NCI-H1436 treated with DMSO at 0.1 percent for 48 hours (cell line): ENCODE measurements around the gene ST6GALNAC3.

Experiments
- DNase-seq: peaks from one replicate; lab custom pipeline; 2025; lab: John Stamatoyannopoulos, UW

Gene ST6GALNAC3

GRCh38 chr1:76287917-76288316 is 213.4 kb downstream of the ST6GALNAC3 start:
- DNase-seq, result no peak

DNA sequence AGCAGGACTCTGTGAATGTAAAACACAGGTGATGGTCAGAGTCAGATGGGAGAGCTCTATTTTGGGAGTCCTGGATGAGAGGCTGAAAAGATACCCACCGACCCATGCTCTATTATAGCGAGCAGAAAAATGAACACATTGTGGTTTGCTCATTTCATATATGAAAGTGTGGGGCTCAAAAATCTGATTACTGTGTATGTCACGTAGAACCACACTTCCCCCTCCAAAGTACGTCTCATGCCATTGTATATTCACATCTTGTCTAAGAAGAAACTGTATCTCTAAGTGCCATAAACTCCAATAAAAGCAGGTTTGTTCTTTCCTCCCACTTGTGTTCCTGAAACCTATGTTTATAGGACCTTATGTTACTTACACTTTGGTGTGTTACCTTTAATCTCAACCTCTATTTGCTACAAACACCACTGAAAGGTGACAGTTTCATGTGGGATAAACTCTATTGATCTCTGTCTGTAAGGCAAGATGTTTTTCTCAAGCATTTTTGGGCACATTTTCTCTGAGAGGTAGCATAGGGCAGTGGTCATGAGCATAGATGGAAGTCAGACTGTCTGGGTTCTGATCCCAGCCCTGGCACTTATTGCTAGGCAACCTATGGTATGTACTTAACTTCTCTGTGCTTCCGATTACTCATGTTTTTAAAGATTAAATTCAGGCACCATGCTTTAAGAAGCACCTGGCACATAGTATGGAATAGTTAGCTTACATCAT is 214.4 kb downstream of the ST6GALNAC3 start:
- no peak for DNase-seq

DNA sequence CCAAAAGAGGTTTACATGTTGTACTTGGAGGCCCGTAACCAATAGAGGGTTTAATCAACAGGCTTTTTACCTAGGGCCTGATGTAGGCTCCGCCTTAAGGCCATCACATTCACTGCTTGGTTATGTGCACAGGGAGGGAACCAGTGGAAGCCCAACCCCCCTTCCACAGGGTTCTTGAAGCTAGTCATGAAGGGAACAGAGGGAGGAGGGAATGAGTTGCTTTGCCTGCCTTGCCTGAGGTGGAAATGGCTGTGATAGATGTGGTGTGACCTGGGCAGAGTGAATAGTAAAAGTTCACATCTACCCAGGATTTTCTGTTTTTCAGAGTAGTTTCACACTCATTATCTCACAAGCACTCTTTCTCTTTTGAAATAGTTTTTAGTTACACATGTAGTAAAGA is 215.1 kb downstream of the ST6GALNAC3 start:
- no peak for DNase-seq

- DNase-seq, result no peak
Observed at GRCh38 chr1:76290271-76290670, 215.7 kb downstream of the ST6GALNAC3 start.

DNA sequence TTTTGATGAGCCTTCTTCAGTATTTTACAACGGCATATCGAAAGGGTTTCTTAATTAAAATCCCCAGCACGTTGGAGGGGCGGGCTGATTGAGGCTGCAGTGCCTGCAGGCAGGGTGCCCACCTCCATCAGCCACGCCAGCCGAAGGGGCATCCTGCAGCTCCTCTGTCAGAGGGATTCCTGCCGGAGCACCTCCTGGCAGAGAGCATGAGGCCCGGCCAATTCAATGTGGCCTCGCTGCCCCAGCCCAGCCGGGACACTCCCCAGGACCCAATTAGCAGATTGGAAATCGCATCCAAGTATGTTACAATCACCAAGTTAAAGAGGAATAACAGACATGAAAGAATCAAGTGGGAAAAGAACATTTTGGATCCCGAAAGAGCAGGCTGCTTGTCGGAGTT is 216.6 kb downstream of the ST6GALNAC3 start:
- no peak for DNase-seq

DNA sequence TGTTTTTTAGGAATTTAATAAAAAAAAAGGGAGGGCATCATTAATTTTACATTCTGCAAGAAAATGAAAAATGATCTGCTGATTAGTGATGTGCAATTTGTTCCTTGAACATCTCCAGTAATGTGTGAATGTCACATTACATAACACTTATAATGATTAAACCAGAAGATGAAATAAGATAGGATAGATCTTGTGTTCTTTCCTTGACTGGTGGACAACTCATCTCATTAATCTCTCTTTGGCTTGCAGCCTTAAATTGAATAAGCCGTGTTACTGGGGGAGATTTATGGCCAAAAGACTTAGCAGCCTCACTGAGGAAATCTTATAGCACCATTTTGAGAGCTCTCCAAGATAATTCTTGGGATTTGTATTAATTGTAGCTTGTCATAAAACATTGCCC is 217.2 kb downstream of the ST6GALNAC3 start:
- DNase-seq, result no peak

- DNase-seq, result no peak
Observed at GRCh38 chr1:76292418-76293184, 218.1 kb downstream of the ST6GALNAC3 start.

DNA sequence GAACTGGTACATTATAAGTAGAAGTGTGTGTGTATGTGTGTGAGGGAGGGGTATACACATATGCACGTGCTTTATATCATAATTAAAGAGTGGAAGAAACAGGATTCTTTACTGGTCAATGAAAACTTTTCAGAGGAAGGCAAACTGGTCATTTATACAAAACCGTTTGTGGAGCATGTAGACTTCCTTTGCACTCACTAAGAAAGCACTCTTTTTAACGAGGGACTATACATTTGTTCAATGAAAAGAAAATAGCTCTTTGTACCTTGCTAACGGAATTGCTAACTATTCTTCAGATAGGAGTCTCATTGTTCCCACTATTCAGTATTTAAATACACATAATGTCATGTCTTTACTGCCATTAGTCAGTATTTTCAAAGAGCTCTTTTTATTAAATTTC is 219.3 kb downstream of the ST6GALNAC3 start:
- DNase-seq, result no peak

GRCh38 chr1:76294482-76295194 is 220.1 kb downstream of the ST6GALNAC3 start:
- no peak for DNase-seq

GRCh38 chr1:76298399-76298798 is 223.9 kb downstream of the ST6GALNAC3 start:
- no peak for DNase-seq

DNA sequence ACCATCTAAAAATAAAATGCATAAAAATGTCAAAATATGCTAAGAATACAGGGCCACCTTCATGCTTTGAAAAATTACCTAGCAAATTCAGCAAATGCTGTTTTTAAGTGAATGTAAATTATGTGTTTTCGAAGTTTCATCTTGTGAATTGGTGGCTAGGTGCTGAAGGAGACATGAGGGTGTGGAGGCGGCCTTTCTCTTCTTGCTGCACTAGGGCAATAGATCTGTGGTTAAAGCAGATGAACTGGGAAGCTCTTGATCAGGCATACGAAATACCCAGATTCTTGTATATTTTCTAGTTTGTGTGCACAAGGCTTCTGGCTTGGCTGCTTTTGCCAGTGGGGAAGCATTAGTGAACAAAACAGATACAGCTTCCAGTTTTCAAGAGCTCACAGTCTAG is 224.5 kb downstream of the ST6GALNAC3 start:
- no peak for DNase-seq

- no peak for DNase-seq
Observed at GRCh38 chr1:76300556-76300955, 226.0 kb downstream of the ST6GALNAC3 start.

DNA sequence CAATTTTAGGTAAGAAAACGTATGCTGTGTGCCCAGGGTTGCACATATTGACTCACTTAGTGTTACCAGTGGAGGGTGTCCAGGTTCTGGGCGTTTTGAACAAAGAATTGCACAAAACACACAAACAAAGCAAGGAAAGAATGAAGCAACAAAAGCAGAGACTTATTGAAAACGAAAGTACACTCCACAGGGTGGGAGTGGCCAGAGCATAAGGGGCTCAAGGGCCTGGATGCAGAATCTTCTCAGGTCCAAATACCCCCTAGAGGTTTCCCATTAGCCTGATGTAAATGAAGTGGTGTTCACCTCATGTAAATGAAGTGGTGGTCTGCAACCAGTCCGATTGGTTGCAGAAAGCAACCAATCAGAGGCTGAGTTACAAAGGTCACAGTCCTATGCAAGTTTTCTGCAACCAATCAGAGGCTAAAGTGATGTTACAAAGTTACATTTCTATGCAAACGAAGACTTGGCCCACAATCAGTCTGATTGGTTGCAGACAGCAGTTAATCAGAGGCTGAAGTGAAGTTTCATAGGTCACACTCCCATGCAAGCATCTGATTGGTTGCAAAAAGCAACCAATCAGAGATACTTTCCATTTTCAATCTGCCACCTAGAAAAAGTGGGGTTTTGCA is 228.3 kb downstream of the ST6GALNAC3 start:
- peak; percentile 94 for DNase-seq

DNA sequence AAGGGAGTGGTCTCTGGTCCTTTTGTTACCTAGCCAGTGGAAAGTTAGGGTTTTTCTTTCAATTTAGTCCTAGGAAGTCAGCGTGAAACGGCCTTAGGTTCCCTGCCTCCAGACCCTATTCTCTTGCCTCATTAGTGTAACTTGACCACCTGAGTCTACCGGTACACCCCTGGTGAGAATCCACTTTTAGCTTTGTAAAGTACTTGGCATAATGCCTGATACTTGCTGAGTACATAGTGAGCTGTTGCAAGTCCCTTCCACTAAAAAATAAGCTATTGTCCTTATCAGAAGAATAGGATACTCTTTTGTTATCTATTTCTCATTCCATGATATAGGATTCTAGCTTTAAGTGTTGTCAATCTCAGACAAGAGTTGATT is 228.8 kb downstream of the ST6GALNAC3 start:
- DNase-seq, result peak; percentile 79

GRCh38 chr1:76313304-76313703 is 238.8 kb downstream of the ST6GALNAC3 start:
- no peak for DNase-seq

GRCh38 chr1:76314730-76315129 is 240.2 kb downstream of the ST6GALNAC3 start:
- DNase-seq, result no peak

GRCh38 chr1:76317299-76317900 is 242.9 kb downstream of the ST6GALNAC3 start:
- no peak for DNase-seq

DNA sequence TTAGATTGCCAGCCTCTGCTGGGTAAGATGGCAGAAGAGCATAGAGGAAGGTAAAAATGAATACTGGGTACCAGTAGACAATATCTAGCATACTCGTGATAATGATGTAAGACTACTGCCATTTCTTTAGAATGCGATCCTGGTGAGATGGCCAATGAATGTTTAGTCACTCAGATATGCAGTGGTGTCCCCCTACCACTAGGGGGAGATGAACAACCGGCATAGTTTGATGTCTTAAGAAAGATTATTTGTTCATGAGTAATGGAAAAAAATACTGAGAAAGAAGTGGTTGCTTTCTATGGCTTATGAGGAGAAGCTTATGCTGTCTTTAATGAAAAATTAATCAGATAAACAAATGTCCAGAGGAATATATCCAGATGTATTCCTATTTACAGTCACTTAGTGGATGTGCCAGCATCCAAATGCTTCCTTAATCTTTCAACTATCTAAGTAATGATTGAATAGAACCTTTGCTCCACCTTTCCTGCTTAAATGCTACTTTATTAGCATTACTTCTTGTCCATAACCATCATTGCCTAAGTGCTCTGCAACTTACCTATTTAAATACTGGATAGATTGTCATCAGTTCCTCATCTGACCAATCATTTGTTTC is 256.6 kb downstream of the ST6GALNAC3 start:
- peak; percentile 21 for DNase-seq

DNA sequence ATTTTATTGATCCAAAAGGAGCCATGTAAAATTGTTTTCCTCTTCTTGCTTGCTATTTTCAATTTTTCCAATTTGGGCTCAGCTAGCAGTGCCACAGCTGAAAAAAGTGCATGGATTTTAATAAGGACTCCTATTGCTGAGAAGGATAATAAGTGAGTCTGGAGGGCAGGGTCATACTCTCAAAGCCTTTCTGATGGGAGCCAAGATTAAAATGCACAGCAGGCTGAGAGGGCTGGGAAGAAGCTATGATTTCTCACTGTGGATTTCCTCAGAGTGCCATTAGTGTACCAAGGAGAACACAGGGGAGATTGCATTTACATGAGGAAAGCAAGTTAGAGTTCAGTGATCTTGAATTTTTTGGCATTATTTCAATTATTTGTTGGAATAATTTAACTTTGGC is 261.3 kb downstream of the ST6GALNAC3 start:
- DNase-seq, result no peak

- DNase-seq, result no peak
Observed at GRCh38 chr1:76336931-76337371, 262.4 kb downstream of the ST6GALNAC3 start.

DNA sequence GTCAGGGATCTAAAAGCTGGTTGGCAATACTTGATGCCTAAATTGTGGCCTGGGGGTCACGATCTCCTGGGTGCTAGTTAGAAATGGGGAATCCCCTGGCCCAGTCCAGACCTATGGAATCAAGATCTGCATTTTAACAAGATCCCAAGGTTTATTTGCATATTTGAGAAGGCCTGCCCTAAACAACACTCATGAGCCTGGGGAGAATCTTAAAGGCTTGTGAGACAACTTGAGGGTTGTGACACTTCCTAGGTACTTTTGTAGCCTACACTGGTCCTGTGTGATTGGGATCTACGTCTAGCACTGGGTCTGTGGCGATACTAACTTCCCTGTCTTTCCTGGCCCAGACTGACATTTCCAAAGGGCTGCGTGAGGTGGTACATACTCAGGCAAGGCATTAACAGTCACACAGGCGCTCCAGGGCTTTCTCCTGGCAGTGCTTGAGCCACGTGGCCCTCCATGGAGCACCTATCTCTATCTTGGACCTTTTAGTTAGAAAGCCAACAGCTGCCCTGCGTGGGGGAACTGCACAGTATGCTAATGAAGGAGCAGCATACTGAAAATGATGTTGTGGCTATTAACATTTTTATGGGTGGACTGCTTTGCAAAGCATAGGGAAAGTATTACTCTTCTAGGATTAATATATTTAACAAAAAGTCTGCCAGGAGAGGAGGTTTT is 263.1 kb downstream of the ST6GALNAC3 start:
- no peak for DNase-seq
